Epithelial cell of esophagus (primary cell): ENCODE measurements around the gene FAM210B.

Source experiments
- DNase-seq: peaks from one replicate; pipeline ENCODE4 v3.0.0; 2010; ENCODE audit warnings: low read depth
- H3K4me3 ChIP-seq: 2 replicates; pipeline ENCODE4 v1.5.1; 2011; ENCODE audit warnings: mild to moderate bottlenecking, low read length, control low read depth
- CTCF ChIP-seq: IDR thresholded peaks from 2 replicates; pipeline ENCODE4 v1.5.1; 2011; ENCODE audit warnings: low read depth, mild to moderate bottlenecking, low read length, control low read depth, inconsistent platforms; ENCODE audit not compliant: insufficient read depth; ENCODE audit errors: missing control alignments

Gene FAM210B

GRCh38 chr20:56360908-56361205, 2.1 kb downstream of the FAM210B start:
- no peak for TF ChIP-seq CTCF
- no peak for DNase-seq
- H3K4me3 ChIP-seq, result no peak overlapping the region

GRCh38 chr20:56361900-56362299, 3.1 kb downstream of the FAM210B start:
- TF ChIP-seq CTCF, result no peak
- H3K4me3 ChIP-seq, result no peak overlapping the region
- no peak for DNase-seq

- TF ChIP-seq CTCF, result no peak
- no peak for DNase-seq
- H3K4me3 ChIP-seq, result no peak overlapping the region
Observed at GRCh38 chr20:56362833-56363413, 4.1 kb downstream of the FAM210B start.

GRCh38 chr20:56363491-56363890, 4.7 kb downstream of the FAM210B start:
- DNase-seq, result no peak
- no peak for TF ChIP-seq CTCF
- no peak overlapping the region for H3K4me3 ChIP-seq

- H3K4me3 ChIP-seq, result no peak overlapping the region
- TF ChIP-seq CTCF, result no peak
- DNase-seq, result no peak
Observed at GRCh38 chr20:56368351-56369134, 9.8 kb downstream of the FAM210B start.

GRCh38 chr20:56369179-56369578, 10.4 kb downstream of the FAM210B start:
- TF ChIP-seq CTCF, result no peak
- DNase-seq, result no peak
- H3K4me3 ChIP-seq, result no peak overlapping the region

- DNase-seq, result no peak
- no peak overlapping the region for H3K4me3 ChIP-seq
- no peak for TF ChIP-seq CTCF
Observed at GRCh38 chr20:56371977-56372376, 13.2 kb downstream of the FAM210B start.
